ENCODE data around the gene EGFR.

EGFR gene

GRCh38 chr7:55172881-55173609, 154.2 kb downstream of the EGFR start:
- Histone ChIP-seq H2AFZ (ENCODE audit: low read depth, low read length) (no peak overlapping the region), H3K9me3 (ENCODE audit: low read length) (no peaks in the 10 kb centered on the region), H3K4me1 (ENCODE audit: insufficient read depth, low read length) (no peaks in the 10 kb centered on the region), H3K4me3 (ENCODE audit: low read length) (no peak overlapping the region), H3K27me3 (ENCODE audit: insufficient read depth, low read length) (no peaks in the 10 kb centered on the region), H3K36me3 (ENCODE audit: insufficient read depth, low read length) (peaks cover 37% of the 10 kb centered on the region)

GRCh38 chr7:55173671-55174070, 154.9 kb downstream of the EGFR start:
- Histone ChIP-seq H3K36me3 (ENCODE audit: insufficient read depth, low read length) (peaks cover 37% of the 10 kb centered on the region), H3K27me3 (ENCODE audit: insufficient read depth, low read length) (no peaks in the 10 kb centered on the region)

GRCh38 chr7:55174456-55174855, 155.6 kb downstream of the EGFR start:
- Histone ChIP-seq H3K4me3 (ENCODE audit: low read length) (no peak overlapping the region), H3K36me3 (ENCODE audit: insufficient read depth, low read length) (peaks cover 37% of the 10 kb centered on the region), H3K4me1 (ENCODE audit: insufficient read depth, low read length) (no peaks in the 10 kb centered on the region), H3K9me3 (ENCODE audit: low read length) (no peaks in the 10 kb centered on the region), H3K27me3 (ENCODE audit: insufficient read depth, low read length) (no peaks in the 10 kb centered on the region), H2AFZ (ENCODE audit: low read depth, low read length) (no peak overlapping the region)

More at GRCh38 chr7:55173671-55174070, 154.9 kb downstream of the EGFR start:
- Histone ChIP-seq H3K4me1 (ENCODE audit: insufficient read depth, low read length) (no peaks in the 10 kb centered on the region), H2AFZ (ENCODE audit: low read depth, low read length) (no peak overlapping the region), H3K4me3 (ENCODE audit: low read length) (no peak overlapping the region), H3K9me3 (ENCODE audit: low read length) (no peaks in the 10 kb centered on the region)

DNA sequence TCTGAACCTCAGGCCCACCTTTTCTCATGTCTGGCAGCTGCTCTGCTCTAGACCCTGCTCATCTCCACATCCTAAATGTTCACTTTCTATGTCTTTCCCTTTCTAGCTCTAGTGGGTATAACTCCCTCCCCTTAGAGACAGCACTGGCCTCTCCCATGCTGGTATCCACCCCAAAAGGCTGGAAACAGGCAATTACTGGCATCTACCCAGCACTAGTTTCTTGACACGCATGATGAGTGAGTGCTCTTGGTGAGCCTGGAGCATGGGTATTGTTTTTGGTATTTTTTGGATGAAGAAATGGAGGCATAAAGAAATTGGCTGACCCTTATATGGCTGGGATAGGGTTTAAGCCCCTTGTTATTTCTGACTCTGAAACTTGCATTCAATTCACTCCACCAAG, 156.0 kb downstream of the EGFR start:
- peaks cover 37% of the 10 kb centered on the region for H3K36me3 ChIP-seq (ENCODE audit: insufficient read depth, low read length)
- no peak overlapping the region for H2AFZ ChIP-seq (ENCODE audit: low read depth, low read length)
- no peaks in the 10 kb centered on the region for H3K4me1 ChIP-seq (ENCODE audit: insufficient read depth, low read length)

GRCh38 chr7:55177068-55177530, 158.3 kb downstream of the EGFR start:
- Histone ChIP-seq H3K4me3 (ENCODE audit: low read length) (no peak overlapping the region), H3K36me3 (ENCODE audit: insufficient read depth, low read length) (peaks cover 25% of the 10 kb centered on the region), H3K9me3 (ENCODE audit: low read length) (no peaks in the 10 kb centered on the region), H3K4me1 (ENCODE audit: insufficient read depth, low read length) (no peaks in the 10 kb centered on the region), H2AFZ (ENCODE audit: low read depth, low read length) (no peak overlapping the region), H3K27me3 (ENCODE audit: insufficient read depth, low read length) (no peaks in the 10 kb centered on the region)

More for the DNA sequence above, 156.0 kb downstream of the EGFR start:
- Histone ChIP-seq H3K27me3 (ENCODE audit: insufficient read depth, low read length) (no peaks in the 10 kb centered on the region), H3K9me3 (ENCODE audit: low read length) (no peaks in the 10 kb centered on the region), H3K4me3 (ENCODE audit: low read length) (no peak overlapping the region)

DNA sequence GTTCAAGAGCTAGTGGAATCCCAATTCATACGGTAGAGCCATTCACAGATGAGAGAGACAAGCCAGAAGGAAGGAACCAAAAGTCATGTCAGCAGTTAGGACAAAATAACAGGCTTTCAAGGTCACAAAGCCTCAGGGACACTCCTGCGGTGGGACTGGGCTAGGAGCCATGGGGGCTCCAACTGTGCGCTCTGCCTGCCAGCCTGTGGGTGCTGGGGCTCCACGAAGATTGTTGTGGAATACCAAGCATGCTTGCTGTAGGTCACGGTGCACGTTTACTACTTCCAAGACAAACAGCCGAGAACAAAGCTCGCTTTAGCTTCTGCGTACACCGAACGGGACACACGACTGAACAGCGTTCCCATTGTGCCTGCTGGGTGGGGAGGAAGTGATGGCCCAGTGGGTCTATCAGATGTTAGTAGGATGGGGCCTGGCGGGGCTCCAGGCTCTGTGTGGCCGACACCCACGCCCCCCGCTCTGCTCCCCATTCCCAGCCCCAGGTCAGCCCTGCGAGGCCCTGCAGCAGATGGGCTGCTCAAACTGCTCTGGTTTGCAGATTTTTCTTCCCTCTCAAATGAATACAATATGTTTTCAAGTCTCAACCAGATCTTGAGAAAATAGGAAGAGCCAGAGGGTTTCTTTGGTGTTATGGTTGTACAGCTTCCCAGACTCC, 158.9 kb downstream of the EGFR start:
- no peak overlapping the region for H3K4me3 ChIP-seq (ENCODE audit: low read length)
- H2AFZ ChIP-seq (ENCODE audit: low read depth, low read length) = no peak overlapping the region
- H3K27me3 ChIP-seq (ENCODE audit: insufficient read depth, low read length) = no peaks in the 10 kb centered on the region
- H3K9me3 ChIP-seq (ENCODE audit: low read length) = no peaks in the 10 kb centered on the region
- H3K4me1 ChIP-seq (ENCODE audit: insufficient read depth, low read length) = no peaks in the 10 kb centered on the region
- peaks cover 22% of the 10 kb centered on the region for H3K36me3 ChIP-seq (ENCODE audit: insufficient read depth, low read length)

GRCh38 chr7:55178292-55178862, 159.6 kb downstream of the EGFR start:
- H3K27me3 ChIP-seq (ENCODE audit: insufficient read depth, low read length) = no peaks in the 10 kb centered on the region
- no peaks in the 10 kb centered on the region for H3K4me1 ChIP-seq (ENCODE audit: insufficient read depth, low read length)
- H3K4me3 ChIP-seq (ENCODE audit: low read length) = no peak overlapping the region
- H3K36me3 ChIP-seq (ENCODE audit: insufficient read depth, low read length) = peaks cover 16% of the 10 kb centered on the region
- H2AFZ ChIP-seq (ENCODE audit: low read depth, low read length) = no peak overlapping the region
- H3K9me3 ChIP-seq (ENCODE audit: low read length) = no peaks in the 10 kb centered on the region

DNA sequence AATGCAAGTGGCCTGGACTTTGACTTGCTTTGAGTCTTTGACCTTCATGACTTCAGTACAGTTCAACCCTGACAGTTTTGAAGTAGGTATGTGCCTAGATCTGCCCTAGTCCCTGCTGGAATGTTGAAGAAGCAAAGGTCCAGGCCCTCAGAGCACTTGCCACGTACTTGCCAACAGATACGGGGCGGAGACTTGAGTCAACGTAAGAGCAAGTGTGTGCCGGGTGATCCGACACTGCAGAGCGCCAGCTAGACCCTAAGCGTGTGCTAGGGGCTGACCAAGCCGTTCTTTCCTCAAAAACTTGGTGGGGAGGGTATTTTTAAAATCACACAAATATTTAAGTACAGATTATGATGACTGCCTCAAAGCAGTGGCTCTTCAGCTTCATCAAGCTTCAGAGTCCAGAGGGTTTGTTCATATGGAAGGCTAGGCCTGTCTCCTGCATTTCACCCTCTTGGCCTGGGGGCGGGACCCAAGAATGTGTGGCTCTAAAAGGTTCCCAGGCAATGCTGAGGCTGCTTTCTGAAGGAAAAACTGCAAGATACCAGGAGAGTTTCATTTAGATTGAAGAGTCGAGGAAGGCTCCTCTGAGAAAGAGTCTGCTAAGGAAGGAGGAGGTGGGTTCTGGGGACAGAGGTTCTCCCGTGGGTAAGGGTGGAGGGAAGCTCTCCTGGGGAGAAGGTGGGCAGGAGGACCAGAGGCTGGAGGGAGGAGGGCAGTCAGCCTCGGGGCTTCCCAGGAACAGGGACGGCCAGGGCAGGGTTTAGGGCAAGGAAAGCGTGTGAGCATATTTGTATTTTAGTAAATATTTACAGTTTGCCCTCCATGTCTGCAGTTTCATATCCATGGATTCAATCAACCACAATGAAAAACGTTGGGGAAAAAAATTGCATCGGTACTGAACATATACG, 160.3 kb downstream of the EGFR start:
- Histone ChIP-seq H2AFZ (ENCODE audit: low read depth, low read length) (no peak overlapping the region), H3K9me3 (ENCODE audit: low read length) (no peaks in the 10 kb centered on the region), H3K4me1 (ENCODE audit: insufficient read depth, low read length) (no peaks in the 10 kb centered on the region), H3K27me3 (ENCODE audit: insufficient read depth, low read length) (no peaks in the 10 kb centered on the region), H3K36me3 (ENCODE audit: insufficient read depth, low read length) (peaks cover 10% of the 10 kb centered on the region), H3K4me3 (ENCODE audit: low read length) (no peak overlapping the region)

DNA sequence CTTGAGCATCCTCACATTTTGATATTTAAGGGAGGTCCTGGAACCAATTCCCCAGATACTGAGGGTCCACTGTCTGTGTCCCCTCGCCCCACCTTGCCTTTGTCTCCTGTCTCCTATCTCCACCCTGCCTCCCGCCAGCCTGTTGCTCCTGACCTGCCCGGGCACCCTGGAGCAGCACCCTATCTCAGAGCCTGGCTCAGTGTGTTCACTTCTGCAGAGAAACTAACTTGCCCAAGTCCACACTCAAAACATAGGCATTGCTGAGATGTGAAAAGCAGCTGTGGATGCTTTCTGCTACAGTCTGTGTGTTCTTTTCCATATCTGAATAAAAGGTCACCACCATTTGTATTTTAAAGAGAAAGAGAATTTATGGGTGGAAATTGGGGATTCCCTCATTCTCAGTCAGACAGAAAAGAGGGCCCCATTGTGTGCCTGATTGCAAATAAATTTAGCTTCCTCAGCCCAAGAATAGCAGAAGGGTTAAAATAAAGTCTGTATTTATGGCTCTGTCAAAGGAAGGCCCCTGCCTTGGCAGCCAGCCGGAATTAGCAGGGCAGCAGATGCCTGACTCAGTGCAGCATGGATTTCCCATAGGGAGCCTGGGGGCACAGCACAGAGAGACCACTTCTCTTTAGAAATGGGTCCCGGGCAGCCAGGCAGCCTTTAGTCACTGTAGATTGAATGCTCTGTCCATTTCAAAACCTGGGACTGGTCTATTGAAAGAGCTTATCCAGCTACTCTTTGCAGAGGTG, 161.3 kb downstream of the EGFR start:
- Histone ChIP-seq H3K36me3 (ENCODE audit: insufficient read depth, low read length) (peaks cover 2% of the 10 kb centered on the region), H2AFZ (ENCODE audit: low read depth, low read length) (no peak overlapping the region), H3K9me3 (ENCODE audit: low read length) (no peaks in the 10 kb centered on the region), H3K27me3 (ENCODE audit: insufficient read depth, low read length) (no peaks in the 10 kb centered on the region), H3K4me1 (ENCODE audit: insufficient read depth, low read length) (no peaks in the 10 kb centered on the region), H3K4me3 (ENCODE audit: low read length) (no peak overlapping the region)

- H3K36me3 ChIP-seq (ENCODE audit: insufficient read depth, low read length) = no peaks in the 10 kb centered on the region
- H3K9me3 ChIP-seq (ENCODE audit: low read length) = no peaks in the 10 kb centered on the region
- no peaks in the 10 kb centered on the region for H3K27me3 ChIP-seq (ENCODE audit: insufficient read depth, low read length)
- no peaks in the 10 kb centered on the region for H3K4me1 ChIP-seq (ENCODE audit: insufficient read depth, low read length)
- no peak overlapping the region for H2AFZ ChIP-seq (ENCODE audit: low read depth, low read length)
- no peak overlapping the region for H3K4me3 ChIP-seq (ENCODE audit: low read length)
Observed at GRCh38 chr7:55180963-55181542, 162.2 kb downstream of the EGFR start.

DNA sequence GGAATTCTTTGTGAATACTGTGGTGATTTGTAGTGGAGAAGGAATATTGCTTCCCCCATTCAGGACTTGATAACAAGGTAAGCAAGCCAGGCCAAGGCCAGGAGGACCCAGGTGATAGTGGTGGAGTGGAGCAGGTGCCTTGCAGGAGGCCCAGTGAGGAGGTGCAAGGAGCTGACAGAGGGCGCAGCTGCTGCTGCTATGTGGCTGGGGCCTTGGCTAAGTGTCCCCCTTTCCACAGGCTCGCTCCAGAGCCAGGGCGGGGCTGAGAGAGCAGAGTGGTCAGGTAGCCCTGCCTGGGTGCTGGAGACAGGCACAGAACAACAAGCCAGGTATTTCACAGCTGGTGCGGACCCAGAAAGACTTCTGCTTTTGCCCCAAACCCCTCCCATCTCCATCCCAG, 162.9 kb downstream of the EGFR start:
- Histone ChIP-seq H3K4me1 (ENCODE audit: insufficient read depth, low read length) (no peaks in the 10 kb centered on the region), H3K27me3 (ENCODE audit: insufficient read depth, low read length) (no peaks in the 10 kb centered on the region)

GRCh38 chr7:55183897-55184296, 165.1 kb downstream of the EGFR start:
- Histone ChIP-seq H3K9me3 (ENCODE audit: low read length) (peaks cover 2% of the 10 kb centered on the region), H3K4me3 (ENCODE audit: low read length) (no peak overlapping the region), H3K4me1 (ENCODE audit: insufficient read depth, low read length) (peaks cover 7% of the 10 kb centered on the region), H3K27me3 (ENCODE audit: insufficient read depth, low read length) (no peaks in the 10 kb centered on the region), H3K36me3 (ENCODE audit: insufficient read depth, low read length) (no peaks in the 10 kb centered on the region), H2AFZ (ENCODE audit: low read depth, low read length) (no peak overlapping the region)

More for the DNA sequence above, 162.9 kb downstream of the EGFR start:
- no peak overlapping the region for H3K4me3 ChIP-seq (ENCODE audit: low read length)
- H3K36me3 ChIP-seq (ENCODE audit: insufficient read depth, low read length) = no peaks in the 10 kb centered on the region
- no peak overlapping the region for H2AFZ ChIP-seq (ENCODE audit: low read depth, low read length)
- peaks cover 2% of the 10 kb centered on the region for H3K9me3 ChIP-seq (ENCODE audit: low read length)

All from neuron (in vitro differentiated cells).